ENCODE data around the gene CNN3.

DNA sequence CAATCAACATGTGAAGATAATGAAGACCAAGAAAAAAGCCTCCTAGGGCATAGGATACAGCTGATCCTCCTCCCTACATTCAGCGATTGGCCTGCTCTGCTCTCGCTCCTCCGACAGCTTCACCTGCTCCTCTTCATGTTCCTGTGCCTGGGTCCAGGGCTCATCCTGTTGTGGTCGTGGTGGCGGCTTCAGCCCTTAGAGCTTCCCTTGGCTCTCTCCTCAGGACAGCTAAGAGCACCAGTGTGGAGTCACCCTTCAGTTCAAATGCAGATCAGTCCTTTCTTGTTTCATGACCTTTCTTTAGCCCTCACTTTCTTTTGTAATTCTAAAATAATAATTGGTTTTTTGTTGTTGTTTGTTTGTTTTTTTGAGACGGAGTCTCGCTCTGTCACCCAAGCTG, 18.7 kb downstream of the CNN3 start:
- TF ChIP-seq, protein P1, sequence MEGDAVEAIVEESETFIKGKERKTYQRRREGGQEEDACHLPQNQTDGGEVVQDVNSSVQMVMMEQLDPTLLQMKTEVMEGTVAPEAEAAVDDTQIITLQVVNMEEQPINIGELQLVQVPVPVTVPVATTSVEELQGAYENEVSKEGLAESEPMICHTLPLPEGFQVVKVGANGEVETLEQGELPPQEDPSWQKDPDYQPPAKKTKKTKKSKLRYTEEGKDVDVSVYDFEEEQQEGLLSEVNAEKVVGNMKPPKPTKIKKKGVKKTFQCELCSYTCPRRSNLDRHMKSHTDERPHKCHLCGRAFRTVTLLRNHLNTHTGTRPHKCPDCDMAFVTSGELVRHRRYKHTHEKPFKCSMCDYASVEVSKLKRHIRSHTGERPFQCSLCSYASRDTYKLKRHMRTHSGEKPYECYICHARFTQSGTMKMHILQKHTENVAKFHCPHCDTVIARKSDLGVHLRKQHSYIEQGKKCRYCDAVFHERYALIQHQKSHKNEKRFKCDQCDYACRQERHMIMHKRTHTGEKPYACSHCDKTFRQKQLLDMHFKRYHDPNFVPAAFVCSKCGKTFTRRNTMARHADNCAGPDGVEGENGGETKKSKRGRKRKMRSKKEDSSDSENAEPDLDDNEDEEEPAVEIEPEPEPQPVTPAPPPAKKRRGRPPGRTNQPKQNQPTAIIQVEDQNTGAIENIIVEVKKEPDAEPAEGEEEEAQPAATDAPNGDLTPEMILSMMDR (IDR thresholded peaks at IDR 0.05) = no peak
- no peak for TF ChIP-seq POLR2A (IDR thresholded peaks at IDR 0.05)

All from right lobe of liver (tissue), 4 donors.